ENCODE measurements around the gene SLC6A11. TPM values are rescaled to one million over a fixed set of nuclear protein-coding genes. Genes with fewer than 3 reads are reported as not detected.

The SLC6A11 gene
- total and polyA plus RNA-seq, 7 donors: 0.06 TPM; not detected in 6

DNA sequence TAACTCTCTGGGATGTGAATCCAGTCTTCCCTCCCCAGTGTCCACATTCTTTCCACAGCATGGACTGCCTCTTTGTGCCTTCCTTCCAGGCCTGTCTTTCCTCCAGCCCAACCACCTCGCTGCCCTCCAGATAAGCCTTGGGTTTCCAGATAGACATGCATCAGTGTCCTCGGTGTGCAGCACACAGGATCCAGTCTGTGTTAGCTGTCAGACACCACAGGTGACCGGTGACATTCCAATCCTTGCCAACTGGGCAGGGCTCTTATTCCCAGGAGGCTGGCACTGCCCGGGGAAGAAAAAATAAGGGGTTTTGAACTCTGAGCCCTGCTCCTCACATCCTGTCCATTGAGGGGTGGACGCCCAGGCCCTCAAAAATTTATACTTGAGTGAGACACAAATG, 170.6 kb downstream of the SLC6A11 start:
- 67 to 71% (median 71%) methylated on average over 5 of the region's 5 CpGs for WGBS, 3 donors
- H3K9me3 ChIP-seq: no peaks in the 10 kb centered on the region
- H3K27ac ChIP-seq: no peak overlapping the region
- H3K36me3 ChIP-seq (ENCODE audit: insufficient read depth in 1 of 2, low read depth in 1 of 2): no peaks in the 10 kb centered on the region
- intact Hi-C loops (cut with DNase I): no loop called here
- peaks cover 10% of the 10 kb centered on the region for H3K4me1 ChIP-seq
- peaks cover 0 to 8% (median 8%) of the 10 kb centered on the region in 3 donors for H3K27me3 ChIP-seq (ENCODE audit: insufficient read depth in 3 of 3, low read length in 2 of 3)
- no peak overlapping the region for H3K4me3 ChIP-seq
- ATAC-seq (no peak), DNase-seq (no peak)
- TF ChIP-seq, protein P1, sequence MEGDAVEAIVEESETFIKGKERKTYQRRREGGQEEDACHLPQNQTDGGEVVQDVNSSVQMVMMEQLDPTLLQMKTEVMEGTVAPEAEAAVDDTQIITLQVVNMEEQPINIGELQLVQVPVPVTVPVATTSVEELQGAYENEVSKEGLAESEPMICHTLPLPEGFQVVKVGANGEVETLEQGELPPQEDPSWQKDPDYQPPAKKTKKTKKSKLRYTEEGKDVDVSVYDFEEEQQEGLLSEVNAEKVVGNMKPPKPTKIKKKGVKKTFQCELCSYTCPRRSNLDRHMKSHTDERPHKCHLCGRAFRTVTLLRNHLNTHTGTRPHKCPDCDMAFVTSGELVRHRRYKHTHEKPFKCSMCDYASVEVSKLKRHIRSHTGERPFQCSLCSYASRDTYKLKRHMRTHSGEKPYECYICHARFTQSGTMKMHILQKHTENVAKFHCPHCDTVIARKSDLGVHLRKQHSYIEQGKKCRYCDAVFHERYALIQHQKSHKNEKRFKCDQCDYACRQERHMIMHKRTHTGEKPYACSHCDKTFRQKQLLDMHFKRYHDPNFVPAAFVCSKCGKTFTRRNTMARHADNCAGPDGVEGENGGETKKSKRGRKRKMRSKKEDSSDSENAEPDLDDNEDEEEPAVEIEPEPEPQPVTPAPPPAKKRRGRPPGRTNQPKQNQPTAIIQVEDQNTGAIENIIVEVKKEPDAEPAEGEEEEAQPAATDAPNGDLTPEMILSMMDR (IDR thresholded peaks at IDR 0.05): no peak

- Histone ChIP-seq H3K27ac (no peak overlapping the region), H3K9me3 (no peaks in the 10 kb centered on the region), H3K36me3 (ENCODE audit: insufficient read depth in 1 of 2, low read depth in 1 of 2) (no peaks in the 10 kb centered on the region), H3K27me3 (ENCODE audit: insufficient read depth in 3 of 3, low read length in 2 of 3) (peaks cover 0 to 19% (median 11%) of the 10 kb centered on the region in 3 donors), H3K4me1 (peaks cover 2% of the 10 kb centered on the region), H3K4me3 (no peak overlapping the region)
- DNase-seq (no peak), ATAC-seq (no peak)
- 89 to 93% (median 91%) methylated on average over 9 of the region's 9 CpGs for WGBS, 3 donors
- TF ChIP-seq, protein P1 (IDR thresholded peaks at IDR 0.05): no peak
- intact Hi-C loops (cut with DNase I): no loop called here
These were observed 172.1 kb downstream of the SLC6A11 start for GRCh38 chr3:10988001-10988665.

DNA sequence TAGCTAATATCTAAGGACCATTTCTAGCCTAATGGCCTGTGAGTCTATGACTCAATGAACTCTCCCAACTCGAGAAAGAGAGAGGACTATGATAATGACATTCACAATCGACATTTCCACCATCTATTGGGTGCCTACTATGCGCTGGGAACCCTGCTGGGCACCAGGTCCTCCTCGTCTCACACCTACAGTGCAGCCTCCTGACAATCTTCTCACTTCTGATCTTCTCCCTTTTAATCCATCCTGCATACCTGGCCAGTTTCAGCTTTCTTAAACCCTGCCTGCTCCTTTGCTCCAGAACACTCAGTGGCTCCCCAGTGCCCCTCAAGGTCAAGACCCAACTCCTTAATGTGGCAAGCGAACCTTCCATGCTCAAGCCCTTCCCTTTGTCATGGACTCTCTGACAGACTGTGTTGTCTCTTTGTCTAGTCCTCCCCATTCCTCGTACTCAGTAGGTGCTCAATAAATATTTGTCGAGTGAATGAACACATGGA, 173.0 kb downstream of the SLC6A11 start:
- Histone ChIP-seq H3K4me1 (no peaks in the 10 kb centered on the region), H3K4me3 (no peak overlapping the region), H3K27ac (no peak overlapping the region), H3K27me3 (ENCODE audit: insufficient read depth in 3 of 3, low read length in 2 of 3) (peaks cover 0 to 26% (median 15%) of the 10 kb centered on the region in 3 donors), H3K9me3 (no peaks in the 10 kb centered on the region), H3K36me3 (ENCODE audit: insufficient read depth in 1 of 2, low read depth in 1 of 2) (no peaks in the 10 kb centered on the region)
- ATAC-seq (no peak), DNase-seq (no peak)
- TF ChIP-seq, protein P1 (IDR thresholded peaks at IDR 0.05): no peak
- intact Hi-C loops (cut with DNase I): no loop called here
- WGBS, 3 donors: 84 to 89% (median 87%) methylated on average over 7 of the region's 7 CpGs

Other genes with a start within 250 kb of the SLC6A11 start
- 1 to 10 TPM in 1 of 4 donors, under 1 TPM in 3; 0.30 to 1.9 (median 0.80) TPM for gene SLC6A1, start 176.5 kb downstream of the SLC6A11 start, total RNA-seq
- under 1 TPM; 0.27 to 0.36 (median 0.34) TPM for gene SLC6A1, start 176.5 kb downstream of the SLC6A11 start, polyA plus RNA-seq

All from psoas muscle (tissue), 8 donors.